NCI-H2196 treated with DMSO at 0.1 percent for 48 hours (cell line): ENCODE results near the gene TRMU.
A peak's percentile ranks its signal among the peaks of the same experiment; 100 is the strongest.

Experiments used
- DNase-seq: peaks from one replicate; lab custom pipeline; 2025; ENCODE audit not compliant: unreplicated experiment; lab: John Stamatoyannopoulos, UW

The TRMU gene

DNA sequence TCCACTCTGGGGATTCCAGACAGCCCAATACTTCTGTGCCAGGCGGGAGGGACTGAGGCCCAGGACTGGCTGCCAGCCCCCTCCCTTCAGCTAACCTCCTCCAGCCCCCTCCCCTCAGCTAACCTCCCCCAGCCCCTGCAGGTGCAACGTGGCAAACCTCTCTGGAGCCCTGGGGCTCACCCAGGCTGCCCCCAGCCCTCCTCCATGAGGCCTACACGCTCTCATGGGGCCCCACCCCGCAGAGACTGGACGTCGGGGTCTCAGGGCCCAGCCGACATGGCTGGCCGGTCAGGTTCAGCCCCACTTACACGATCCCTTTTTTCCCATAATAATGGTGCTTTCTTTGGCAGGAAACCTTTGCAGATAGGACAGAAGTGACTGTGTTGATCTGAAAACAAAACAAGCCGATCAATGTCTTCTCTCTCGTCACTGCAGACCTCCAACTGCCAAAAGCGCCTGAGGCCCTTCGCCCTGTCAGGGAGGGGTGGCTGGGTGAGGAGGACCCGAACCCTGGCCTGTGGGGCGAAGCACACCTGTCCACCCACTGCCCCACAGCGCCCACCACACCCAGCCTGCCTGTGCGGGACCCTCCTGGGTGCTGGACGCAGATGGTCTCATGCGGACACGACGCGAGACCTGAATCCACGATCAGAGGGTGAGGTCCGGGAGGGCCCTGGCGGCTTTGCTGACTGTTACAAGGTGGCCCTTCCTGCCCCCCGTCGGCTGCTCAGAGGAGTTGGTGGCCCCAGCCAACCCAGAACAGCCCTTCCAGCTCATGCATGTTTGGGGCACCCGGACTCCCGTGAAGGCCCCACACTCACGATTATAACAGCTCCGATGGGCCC, 33.6 kb downstream of the TRMU start:
- no peak for DNase-seq

DNA sequence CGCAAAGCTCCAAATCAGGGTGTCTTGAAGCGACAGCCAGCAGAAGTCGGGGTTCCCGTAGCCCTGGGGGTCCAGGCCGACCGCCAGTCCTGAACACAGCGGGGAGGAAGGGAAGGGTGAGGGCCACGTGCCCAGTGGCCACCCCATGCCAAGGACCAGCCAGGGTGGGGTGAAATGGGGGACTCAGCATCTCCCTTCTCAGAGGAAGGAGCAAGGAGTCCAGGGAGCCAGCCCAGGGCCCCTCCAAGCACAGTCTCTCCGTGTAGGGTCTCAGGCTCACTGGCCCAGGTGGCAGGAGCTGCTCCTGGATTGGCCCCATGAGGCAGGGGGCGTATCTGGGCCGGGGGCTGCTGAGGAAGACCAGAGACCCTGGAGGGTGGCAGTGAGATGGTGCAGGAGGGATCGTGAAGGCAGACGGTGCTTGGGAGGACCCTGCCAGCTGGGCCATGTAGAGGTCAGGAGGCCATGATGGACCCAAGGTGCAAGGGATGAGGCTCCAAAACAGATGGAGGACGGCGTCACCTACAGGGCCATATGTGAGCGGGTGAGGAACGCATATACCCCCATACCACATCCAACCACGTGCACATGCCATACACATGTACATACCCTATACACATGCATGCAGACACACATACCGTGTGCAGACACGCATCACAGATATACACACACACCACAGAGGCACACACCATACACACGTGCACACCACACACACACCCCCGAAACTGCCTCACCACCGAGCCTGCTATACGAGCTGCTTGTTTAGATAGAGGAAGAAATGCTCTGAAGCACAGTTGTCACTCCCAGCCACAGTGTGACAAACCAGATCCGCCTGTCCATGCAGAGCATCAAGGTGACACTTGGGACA, 34.4 kb downstream of the TRMU start:
- DNase-seq, result no peak

- no peak for DNase-seq
Observed at GRCh38 chr22:46370584-46371291, 35.2 kb downstream of the TRMU start.

DNA sequence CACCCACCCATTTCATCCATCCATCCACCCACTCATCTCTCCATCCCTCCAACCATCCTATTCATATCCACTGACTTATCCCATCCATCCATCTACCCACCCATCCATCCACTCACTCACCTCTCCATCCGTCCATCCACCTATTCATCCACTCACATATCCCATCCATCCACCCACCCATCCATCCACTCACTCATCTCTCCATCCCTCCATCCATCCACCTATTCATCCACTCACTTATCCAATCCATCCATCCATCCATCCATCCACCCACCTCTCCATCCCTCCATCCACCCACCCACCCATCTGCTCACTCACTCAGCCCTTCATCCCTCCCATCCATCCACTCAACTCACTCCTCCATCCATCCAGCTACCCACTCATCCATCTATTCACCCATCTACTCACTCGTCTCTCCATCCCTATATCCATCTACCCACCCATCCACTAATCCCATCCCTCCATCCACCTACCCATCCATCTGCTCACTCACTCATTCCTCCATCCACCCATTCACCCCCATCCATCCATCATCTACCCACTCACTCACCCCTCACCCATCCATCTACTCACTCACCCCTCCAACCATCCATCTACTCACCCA, 36.2 kb downstream of the TRMU start:
- DNase-seq, result no peak

GRCh38 chr22:46372686-46373085, 37.2 kb downstream of the TRMU start:
- DNase-seq, result no peak

- DNase-seq, result peak; percentile 6
Observed at GRCh38 chr22:46373159-46373558, 37.6 kb downstream of the TRMU start.

- DNase-seq, result no peak
Observed at GRCh38 chr22:46373921-46374662, 38.6 kb downstream of the TRMU start.

DNA sequence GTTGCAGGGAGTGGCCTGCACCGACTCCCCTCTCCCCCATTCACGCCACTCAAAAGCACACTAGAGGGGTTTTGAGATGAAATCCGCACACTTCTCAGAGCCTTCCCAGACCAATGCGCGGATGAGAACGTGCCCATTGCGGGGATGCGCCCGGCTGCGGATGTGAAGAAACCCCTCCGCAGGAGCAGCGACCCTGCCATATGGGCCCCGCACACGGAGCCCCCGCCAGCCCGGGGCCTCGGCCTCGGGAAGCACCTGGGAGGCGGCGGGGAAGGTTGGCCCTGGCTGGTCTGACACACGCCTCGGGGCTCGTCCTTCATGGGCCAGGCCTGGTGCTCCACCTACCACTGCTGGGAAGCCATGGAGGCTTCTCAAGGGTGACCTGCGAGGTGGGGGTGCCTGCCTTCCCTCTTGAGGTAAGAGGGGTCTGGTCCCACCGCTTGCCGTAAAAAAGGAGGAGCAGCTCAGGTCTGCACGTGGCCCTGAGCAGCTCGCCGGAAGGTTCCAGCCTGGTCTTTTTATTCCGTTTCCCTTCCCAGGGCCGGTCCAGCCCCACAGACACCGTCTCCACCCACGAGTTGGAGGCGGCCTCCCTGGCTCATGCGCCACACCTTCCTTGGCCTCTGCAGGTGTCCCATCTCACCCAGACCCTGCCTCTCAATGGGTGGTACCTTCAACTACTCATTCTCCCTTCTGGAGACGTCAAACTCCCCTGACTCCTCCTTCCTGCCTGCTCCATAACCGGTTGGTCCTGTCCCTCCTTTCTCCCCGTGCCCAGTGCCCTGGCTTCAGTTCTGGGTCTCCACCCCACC, 39.4 kb downstream of the TRMU start:
- DNase-seq, result no peak

- DNase-seq, result no peak
Observed at GRCh38 chr22:46376111-46376510, 40.6 kb downstream of the TRMU start.

GRCh38 chr22:46376908-46377524, 41.5 kb downstream of the TRMU start:
- no peak for DNase-seq

GRCh38 chr22:46377525-46378425, 42.3 kb downstream of the TRMU start:
- DNase-seq, result peak; percentile 5

DNA sequence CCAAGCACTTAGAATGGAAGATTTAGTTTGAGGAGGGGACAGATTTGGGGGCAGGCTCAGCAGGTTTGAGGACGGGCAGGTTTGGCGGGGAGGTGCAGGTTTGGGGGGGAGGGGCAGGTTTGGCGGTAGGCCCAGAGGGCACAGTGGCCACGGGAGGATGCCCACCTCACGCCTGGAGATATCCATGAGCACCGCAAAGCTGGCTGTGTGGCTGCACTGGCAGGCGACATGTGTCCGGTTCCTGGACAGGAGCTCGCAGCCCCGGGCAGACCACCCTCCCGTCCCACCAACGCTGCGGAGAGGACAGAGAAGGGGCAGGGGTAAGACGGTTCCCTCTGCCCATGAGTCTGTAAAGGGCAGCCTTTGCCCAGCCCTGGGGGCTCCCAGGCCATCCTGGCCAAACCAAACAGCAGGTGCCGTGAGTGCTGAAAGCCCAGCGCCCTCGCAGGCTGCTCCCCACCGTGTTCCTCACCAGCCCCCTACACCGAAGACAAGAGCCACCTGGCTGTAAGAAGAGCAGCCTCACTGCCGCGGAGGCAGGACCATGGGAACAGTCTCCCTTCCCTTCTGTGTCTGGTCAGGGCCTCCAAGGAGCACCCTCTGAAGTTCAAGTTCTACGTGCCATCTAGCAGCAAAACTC, 43.0 kb downstream of the TRMU start:
- no peak for DNase-seq

DNA sequence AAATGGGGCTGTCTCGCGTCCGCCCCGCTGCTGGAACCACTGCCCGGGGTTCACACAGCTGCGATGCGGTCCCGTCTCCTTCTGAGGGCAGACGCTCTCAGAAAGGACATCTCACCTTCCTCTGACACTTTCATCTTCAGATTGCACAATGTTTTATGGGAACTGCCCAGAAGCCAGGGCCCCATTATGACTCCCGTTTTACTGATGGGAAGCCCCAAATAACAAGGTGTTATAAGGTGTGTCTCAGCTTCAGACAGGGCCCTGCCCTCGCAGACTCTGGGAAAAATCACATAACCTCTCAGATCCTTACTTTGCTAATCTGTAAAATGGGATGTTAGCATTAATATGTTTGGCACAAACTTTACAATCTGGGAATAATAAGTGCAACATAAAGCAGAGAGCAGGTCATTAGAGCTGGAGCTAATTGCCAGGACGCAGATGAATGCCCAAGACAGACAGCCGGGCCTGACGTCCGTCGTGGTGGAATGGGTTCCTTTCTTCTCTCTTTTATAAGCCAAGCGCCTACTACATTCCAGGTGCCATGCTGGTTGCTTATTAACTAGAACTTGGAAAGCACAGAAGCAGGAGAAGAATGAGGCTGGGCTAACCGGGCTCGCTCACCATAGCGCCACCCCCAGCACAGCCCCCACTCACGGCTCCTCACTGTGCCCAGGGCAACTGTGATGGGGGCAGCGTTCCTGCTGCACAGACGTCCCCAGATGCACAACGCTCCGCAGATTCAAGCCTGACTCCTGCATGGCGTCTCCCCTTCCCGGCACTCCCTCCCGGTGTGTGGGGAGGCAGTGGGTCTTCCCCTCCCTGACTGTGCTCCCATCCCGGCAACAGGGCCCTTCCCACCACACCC, 43.8 kb downstream of the TRMU start:
- no peak for DNase-seq

DNA sequence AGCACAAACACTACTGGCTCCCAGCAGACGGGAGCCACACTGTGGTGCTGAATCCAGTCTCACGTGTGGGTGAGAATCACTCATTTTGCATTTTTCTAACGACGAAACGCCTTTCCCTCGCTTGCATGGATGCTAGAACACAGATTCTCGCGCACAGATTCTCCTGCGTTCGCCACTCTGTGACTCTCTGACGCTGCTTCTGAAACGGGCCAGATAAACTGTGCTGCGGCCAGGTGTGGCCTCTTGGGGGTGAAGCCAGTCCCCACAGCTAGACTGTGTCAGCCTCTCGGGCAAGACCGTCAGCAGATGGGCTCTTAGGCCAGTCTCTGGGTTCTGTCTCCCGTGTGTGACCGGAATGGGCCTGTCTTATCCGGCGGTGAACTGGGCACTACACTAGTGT, 44.6 kb downstream of the TRMU start:
- no peak for DNase-seq

DNA sequence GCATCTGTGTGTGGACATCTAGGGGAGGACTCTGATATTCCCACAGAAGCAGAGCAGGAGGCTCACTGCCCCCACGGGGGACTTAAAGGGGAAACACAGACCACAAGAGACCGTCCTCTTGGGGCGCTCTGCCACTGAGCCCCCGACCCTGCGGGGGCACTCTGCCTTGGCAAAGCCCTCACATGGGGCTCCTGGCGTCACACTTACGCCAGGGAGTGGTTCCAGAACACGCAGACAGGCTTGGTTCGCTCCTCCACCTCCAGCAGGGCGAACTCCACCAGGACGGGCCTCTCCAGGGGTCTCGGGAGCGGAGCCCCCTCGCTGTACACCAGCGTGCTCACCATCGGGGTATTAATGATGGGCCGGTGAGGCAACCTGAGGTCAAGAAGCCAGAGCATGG, 45.1 kb downstream of the TRMU start:
- no peak for DNase-seq

GRCh38 chr22:46381142-46381541, 45.6 kb downstream of the TRMU start:
- no peak for DNase-seq

GRCh38 chr22:46381731-46382130, 46.2 kb downstream of the TRMU start:
- DNase-seq, result no peak
